Naive thymus-derived CD4-positive, alpha-beta T cell (primary cell): ENCODE results near the gene RECK. TPM values are rescaled to one million over a fixed set of nuclear protein-coding genes. Genes with fewer than 3 reads are reported as not detected.
"Not testable (repeated sequence)": the region's sequence is repeated elsewhere in the genome, so short reads cannot be mapped to it uniquely, and the experiment has no call there.

ENCODE experiments used
- ATAC-seq: fragments of 150-1000 bp; cut with Tn5 transposase; 2 replicates; pipeline ENCODE4 v1.10.0; 2021; ENCODE audit warnings: mild to moderate bottlenecking, moderate library complexity
- CTCF ChIA-PET: fragments of 350-600 bp; sonication (Branson Sonifier 250); formaldehyde crosslinking; loops from one replicate; lab custom pipeline; 2021; ENCODE audit warnings: antibody characterized with exemption; lab: Charles Lee
- POLR2A ChIA-PET: fragments of 350-600 bp; sonication (Branson Sonifier 250); formaldehyde crosslinking; loops from one replicate; lab custom pipeline; 2021; ENCODE audit warnings: antibody characterized with exemption, inconsistent platforms; lab: Charles Lee
- DNase-seq, 9 donors: peaks; one replicate each; pipeline versions ENCODE4 v3.0.0 to v3.0.0-alpha.2; 2020 to 2022; ENCODE audit warnings: mixed read lengths in 1 of 9
- H3K27ac ChIP-seq: one replicate; pipeline ENCODE4 v1.7.0; 2013; ENCODE audit warnings: mild to moderate bottlenecking, low read depth, low read length, moderate library complexity
- H3K27me3 ChIP-seq, 2 donors: one replicate each; pipeline ENCODE4 v1.7.0; 2013; ENCODE audit warnings: low read length in 2 of 2, mild to moderate bottlenecking in 2 of 2, moderate library complexity in 2 of 2; ENCODE audit not compliant: control insufficient read depth in 2 of 2, insufficient read depth in 2 of 2
- H3K36me3 ChIP-seq, 3 experiments: 1 replicate in 2 of 3; 2 replicates in 1 of 3; pipeline ENCODE4 v1.7.0; 2013; ENCODE audit warnings: low read length in 3 of 3, mild to moderate bottlenecking in 3 of 3, moderate library complexity in 1 of 3; ENCODE audit not compliant: insufficient read depth in 3 of 3, control insufficient read depth in 2 of 3
- H3K4me1 ChIP-seq, 2 donors: one replicate each; pipeline ENCODE4 v1.7.0; 2013; ENCODE audit warnings: low read length in 2 of 2, mild to moderate bottlenecking in 2 of 2, moderate library complexity in 1 of 2; ENCODE audit not compliant: control insufficient read depth in 2 of 2, insufficient read depth in 2 of 2
- H3K4me3 ChIP-seq: 2 replicates; pipeline ENCODE4 v1.7.0; 2013; ENCODE audit warnings: mild to moderate bottlenecking, low read length
- H3K9me3 ChIP-seq, 3 experiments: 1 replicate in 2 of 3; 2 replicates in 1 of 3; pipeline ENCODE4 v1.7.0; 2013; ENCODE audit warnings: low read length in 3 of 3; ENCODE audit not compliant: control insufficient read depth in 2 of 3
- H3K27ac Mint-ChIP-seq, 9 donors: one replicate each; pipeline ENCODE4 v1.8.0; 2020 to 2022; ENCODE audit warnings: mixed read lengths in 9 of 9, mild to moderate bottlenecking in 8 of 9, moderate library complexity in 5 of 9, inconsistent platforms in 2 of 9
- H3K27me3 Mint-ChIP-seq, 5 donors: one replicate each; pipeline ENCODE4 v1.8.0; 2021 to 2022; ENCODE audit warnings: mixed read lengths in 5 of 5, mild to moderate bottlenecking in 1 of 5
- H3K36me3 Mint-ChIP-seq, 5 donors: one replicate each; pipeline ENCODE4 v1.8.0; 2020 to 2022; ENCODE audit warnings: mixed read lengths in 5 of 5, mild to moderate bottlenecking in 3 of 5, inconsistent platforms in 1 of 5
- H3K4me1 Mint-ChIP-seq, 7 donors: one replicate each; pipeline ENCODE4 v1.8.0; 2020 to 2022; ENCODE audit warnings: mixed read lengths in 7 of 7, mild to moderate bottlenecking in 3 of 7, inconsistent platforms in 1 of 7
- H3K4me3 Mint-ChIP-seq, 10 donors: one replicate each; pipeline ENCODE4 v1.8.0; 2020 to 2022; ENCODE audit warnings: mild to moderate bottlenecking in 10 of 10, mixed read lengths in 10 of 10, moderate library complexity in 6 of 10, inconsistent platforms in 2 of 10
- H3K9me3 Mint-ChIP-seq, 11 donors: one replicate each; pipeline ENCODE4 v1.8.0; 2020 to 2022; ENCODE audit warnings: mixed read lengths in 11 of 11, mild to moderate bottlenecking in 4 of 11, inconsistent platforms in 1 of 11, moderate library complexity in 1 of 11
- intact Hi-C, 2 donors: fragments of 100-400 bp; cut with micrococcal nuclease; formaldehyde crosslinking; loops; one replicate each; pipeline ENCODE4 v1.15.1; 2023
- polyA plus RNA-seq, 2 donors: library from polyadenylated mRNA; unstranded; fragments of 300-500 nt; fragmentation: Illumina TruSeq; gene quantifications; one replicate each; pipeline ENCODE4 v1.2.3, GENCODE V29; 2021
- total RNA-seq, 6 experiments: library from RNA in 5 of 6; stranded (reverse) in 5 of 6; gene quantifications; 1 replicate in 5 of 6; 2 replicates in 1 of 6; pipeline ENCODE4 v1.2.3 and lab custom pipeline; 2021 to 2026

Gene RECK
- total and polyA plus RNA-seq, 7 experiments from 2014 or later, result 7.4 to 26.2 (median 13.9) TPM

- Histone ChIP-seq H3K36me3 (peaks cover 0 to 6% (median 0%) of the 10 kb centered on the region in 3 experiments), H3K4me1 (peaks cover 14% of the 10 kb centered on the region in 2 donors), H3K4me3 (no peak overlapping the region), H3K9me3 (no peaks in the 10 kb centered on the region), H3K27me3 (no peaks in the 10 kb centered on the region), H3K27ac (no peak overlapping the region)
- intact Hi-C loops, result no loop called here
- Mint-ChIP-seq H3K4me1 (peaks cover 18 to 32% (median 29%) of the 10 kb centered on the region in 7 donors), H3K4me3 (no peak overlapping the region), H3K36me3 (peaks cover 0 to 18% (median 8%) of the 10 kb centered on the region in 5 donors), H3K27ac (peak overlapping the region in 4 of 9 donors; percentile 52 to 88 (median 62)), H3K9me3 (no peaks in the 10 kb centered on the region), H3K27me3 (no peaks in the 10 kb centered on the region)
- ChIA-PET POLR2A (no interaction called here), CTCF (interaction anchor here (1.0 kb wide), 1 partner anchor 23 kb away, joined by 3 read pairs; no protein-coding TSS in a partner anchor)
- no peak for DNase-seq
- no peak for ATAC-seq
Measured at GRCh38 chr9:36126016-36126730, 89.5 kb downstream of the RECK start.

- Histone ChIP-seq H3K4me1 (peaks cover 14% of the 10 kb centered on the region in 2 donors), H3K36me3 (peaks cover 0 to 2% (median 0%) of the 10 kb centered on the region in 3 experiments), H3K27me3 (no peaks in the 10 kb centered on the region), H3K9me3 (no peaks in the 10 kb centered on the region), H3K4me3 (no peak overlapping the region), H3K27ac (no peak overlapping the region)
- ChIA-PET CTCF (interaction anchor here (0.7 kb wide), 1 partner anchor 12 kb away, joined by 5 read pairs; no protein-coding TSS in a partner anchor), POLR2A (interaction anchor here (1.0 to 1.4 kb wide), 3 partner anchors 9 to 16 kb away, joined by 3 to 4 read pairs (median 3); partner anchors contain the start of gene GLIPR2)
- H3K4me3 Mint-ChIP-seq, result peak overlapping the region in 1 of 10 donors; percentile 57
- ATAC-seq, result peak; percentile 86
- H3K36me3 Mint-ChIP-seq, result peaks cover 0 to 5% (median 4%) of the 10 kb centered on the region in 5 donors
- peaks cover 18 to 32% (median 29%) of the 10 kb centered on the region in 7 donors for H3K4me1 Mint-ChIP-seq
- H3K27ac Mint-ChIP-seq, result peak overlapping the region in 3 of 9 donors; percentile 26 to 65 (median 56)
- peaks cover 0 to 5% (median 0%) of the 10 kb centered on the region in 5 donors for H3K27me3 Mint-ChIP-seq
- intact Hi-C loops, result loop anchor here in 1 of 2 donors (2.0 kb wide), 1 partner anchor 19 kb away; no protein-coding TSS in a partner anchor
- no peaks in the 10 kb centered on the region for H3K9me3 Mint-ChIP-seq
- DNase-seq, result no peak
Measured at GRCh38 chr9:36127652-36128244, 91.0 kb downstream of the RECK start.

- no peak overlapping the region for H3K4me3 Mint-ChIP-seq
- POLR2A ChIA-PET, result no interaction called here
- DNase-seq (no peak), ATAC-seq (peak; percentile 48)
- no peaks in the 10 kb centered on the region for H3K27me3 ChIP-seq
- CTCF ChIA-PET, result interaction anchor here (0.7 kb wide), 1 partner anchor 13 kb away, joined by 5 read pairs; no protein-coding TSS in a partner anchor
- H3K27ac Mint-ChIP-seq, result peak overlapping the region in 5 of 9 donors; percentile 26 to 65 (median 56)
- intact Hi-C loops, result loop anchor here in 1 of 2 donors (2.0 kb wide), 1 partner anchor 20 kb away; no protein-coding TSS in a partner anchor
- no peaks in the 10 kb centered on the region for H3K9me3 ChIP-seq
- no peaks in the 10 kb centered on the region for H3K36me3 Mint-ChIP-seq
- no peaks in the 10 kb centered on the region for H3K9me3 Mint-ChIP-seq
- H3K27ac ChIP-seq, result no peak overlapping the region
- H3K27me3 Mint-ChIP-seq, result peaks cover 0 to 11% (median 0%) of the 10 kb centered on the region in 5 donors
- H3K36me3 ChIP-seq, result no peaks in the 10 kb centered on the region
- H3K4me1 ChIP-seq, result peaks cover 14% of the 10 kb centered on the region in 2 donors
- H3K4me3 ChIP-seq, result no peak overlapping the region
- H3K4me1 Mint-ChIP-seq, result peaks cover 18 to 32% (median 29%) of the 10 kb centered on the region in 7 donors
Measured at GRCh38 chr9:36128349-36128748, 91.6 kb downstream of the RECK start.

- Mint-ChIP-seq H3K9me3 (no peaks in the 10 kb centered on the region), H3K27me3 (peaks cover 0 to 17% (median 0%) of the 10 kb centered on the region in 5 donors)
- POLR2A ChIA-PET, result no interaction called here
Measured at GRCh38 chr9:36129139-36129538, 92.4 kb downstream of the RECK start.

GRCh38 chr9:36131666-36132065, 95.0 kb downstream of the RECK start:
- DNase-seq, H3K27me3 ChIP-seq, CTCF ChIA-PET, H3K36me3 ChIP-seq, H3K36me3 Mint-ChIP-seq, H3K9me3 ChIP-seq, H3K27ac ChIP-seq, ATAC-seq, H3K27ac Mint-ChIP-seq, H3K4me3 Mint-ChIP-seq, H3K4me3 ChIP-seq, H3K9me3 Mint-ChIP-seq: not testable (repeated sequence)
- POLR2A ChIA-PET, result interaction anchor here (0.6 kb wide), 2 partner anchors 211 to 326 kb away, joined by 3 read pairs; no protein-coding TSS in a partner anchor
- intact Hi-C loops, result loop anchor here in 1 of 2 donors (10.0 kb wide), 1 partner anchor 1017 kb away; the partner anchor contains the start of gene ATOSB
- peaks cover 15 to 19% of the 10 kb centered on the region in 2 donors for H3K4me1 ChIP-seq
- H3K27me3 Mint-ChIP-seq, result peaks cover 0 to 32% (median 0%) of the 10 kb centered on the region in 5 donors
- peaks cover 12 to 25% (median 24%) of the 10 kb centered on the region in 7 donors for H3K4me1 Mint-ChIP-seq

More at GRCh38 chr9:36129139-36129538, 92.4 kb downstream of the RECK start:
- Histone ChIP-seq H3K36me3 (no peaks in the 10 kb centered on the region), H3K9me3 (no peaks in the 10 kb centered on the region), H3K4me3 (no peak overlapping the region), H3K27ac (no peak overlapping the region), H3K4me1 (peaks cover 14% of the 10 kb centered on the region in 2 donors), H3K27me3 (no peaks in the 10 kb centered on the region)
- CTCF ChIA-PET, result interaction anchor here (0.6 to 1.2 kb wide), 2 partner anchors 26 to 37 kb away, joined by 5 read pairs; no protein-coding TSS in a partner anchor
- Mint-ChIP-seq H3K36me3 (no peaks in the 10 kb centered on the region), H3K4me3 (no peak overlapping the region), H3K4me1 (peaks cover 18 to 32% (median 29%) of the 10 kb centered on the region in 7 donors), H3K27ac (no peak overlapping the region)
- no peak for DNase-seq
- intact Hi-C loops, result loop anchor here in 1 of 2 donors (2.0 kb wide), 1 partner anchor 20 kb away; no protein-coding TSS in a partner anchor
- no peak for ATAC-seq

GRCh38 chr9:36132086-36132485, 95.4 kb downstream of the RECK start:
- Histone ChIP-seq H3K4me1 (peaks cover 15 to 19% of the 10 kb centered on the region in 2 donors), H3K27ac (no peak overlapping the region), H3K36me3 (no peaks in the 10 kb centered on the region), H3K27me3 (no peaks in the 10 kb centered on the region), H3K9me3 (no peaks in the 10 kb centered on the region), H3K4me3 (no peak overlapping the region)
- ChIA-PET POLR2A (interaction anchor here (0.6 kb wide), 1 partner anchor 211 kb away, joined by 3 read pairs; no protein-coding TSS in a partner anchor), CTCF (interaction anchor here (1.2 kb wide), 1 partner anchor 7 kb away, joined by 3 read pairs; no protein-coding TSS in a partner anchor)
- Mint-ChIP-seq H3K27ac (peak overlapping the region in 1 of 9 donors; percentile 12), H3K4me3 (no peak overlapping the region), H3K9me3 (no peaks in the 10 kb centered on the region), H3K36me3 (no peaks in the 10 kb centered on the region), H3K4me1 (peaks cover 13 to 23% (median 22%) of the 10 kb centered on the region in 7 donors), H3K27me3 (peaks cover 0 to 32% (median 0%) of the 10 kb centered on the region in 5 donors)
- no peak for DNase-seq
- no peak for ATAC-seq
- intact Hi-C loops, result loop anchor here in 1 of 2 donors (10.0 kb wide), 1 partner anchor 1017 kb away; the partner anchor contains the start of gene ATOSB
